Nephron progenitor cell (in vitro differentiated cells): ENCODE data around the gene SIGLEC8.

ENCODE experiments used
- DNase-seq: peaks from one replicate; pipeline ENCODE4 v3.0.0; 2021
- H3K27ac Mint-ChIP-seq: 2 replicates; pipeline ENCODE4 v1.8.0; 2021; ENCODE audit warnings: mild to moderate bottlenecking, moderate library complexity, mixed read lengths
- H3K27me3 Mint-ChIP-seq: 2 replicates; pipeline ENCODE4 v1.8.0; 2021; ENCODE audit warnings: mild to moderate bottlenecking, low read depth, mixed read lengths; ENCODE audit not compliant: poor library complexity
- H3K36me3 Mint-ChIP-seq: 2 replicates; pipeline ENCODE4 v1.8.0; 2021; ENCODE audit warnings: low read depth, mixed read lengths
- H3K4me1 Mint-ChIP-seq: 2 replicates; pipeline ENCODE4 v1.8.0; 2021; ENCODE audit warnings: mixed read lengths
- H3K4me3 Mint-ChIP-seq: 2 replicates; pipeline ENCODE4 v1.8.0; 2021; ENCODE audit warnings: mild to moderate bottlenecking, moderate library complexity, mixed read lengths
- H3K9me3 Mint-ChIP-seq: 2 replicates; pipeline ENCODE4 v1.8.0; 2021; ENCODE audit warnings: mild to moderate bottlenecking, moderate library complexity, mixed read lengths
- CTCF ChIP-seq: fragments of 200-600 bp; sonication (generic); IDR thresholded peaks from 2 replicates; pipeline ENCODE4 v1.5.0; 2021; ENCODE audit warnings: antibody characterized with exemption

Gene SIGLEC8

GRCh38 chr19:51471527-51471926 lies 13.3 kb upstream of the SIGLEC8 start:
- TF ChIP-seq CTCF, result no peak
- Mint-ChIP-seq H3K27me3 (peaks cover 8% of the 10 kb centered on the region), H3K9me3 (peaks cover 22% of the 10 kb centered on the region), H3K27ac (no peak overlapping the region), H3K4me1 (no peaks in the 10 kb centered on the region), H3K4me3 (no peak overlapping the region), H3K36me3 (no peaks in the 10 kb centered on the region)
- no peak for DNase-seq

GRCh38 chr19:51470966-51471365 lies 12.7 kb upstream of the SIGLEC8 start:
- Mint-ChIP-seq H3K27me3 (peaks cover 14% of the 10 kb centered on the region), H3K4me3 (no peak overlapping the region), H3K27ac (no peak overlapping the region), H3K36me3 (no peaks in the 10 kb centered on the region), H3K9me3 (peaks cover 17% of the 10 kb centered on the region), H3K4me1 (no peaks in the 10 kb centered on the region)
- TF ChIP-seq CTCF, result no peak
- DNase-seq, result no peak

GRCh38 chr19:51469629-51470028 lies 11.4 kb upstream of the SIGLEC8 start:
- Mint-ChIP-seq H3K4me3 (no peak overlapping the region), H3K4me1 (no peaks in the 10 kb centered on the region), H3K27ac (no peak overlapping the region), H3K9me3 (peaks cover 15% of the 10 kb centered on the region), H3K36me3 (no peaks in the 10 kb centered on the region), H3K27me3 (peaks cover 21% of the 10 kb centered on the region)
- no peak for TF ChIP-seq CTCF
- DNase-seq, result no peak

GRCh38 chr19:51469162-51469561 lies 10.9 kb upstream of the SIGLEC8 start:
- H3K36me3 Mint-ChIP-seq, result no peaks in the 10 kb centered on the region
- peaks cover 18% of the 10 kb centered on the region for H3K9me3 Mint-ChIP-seq
- no peak for TF ChIP-seq CTCF

GRCh38 chr19:51468545-51468920 lies 10.3 kb upstream of the SIGLEC8 start:
- H3K36me3 Mint-ChIP-seq, result no peaks in the 10 kb centered on the region
- H3K9me3 Mint-ChIP-seq, result peaks cover 21% of the 10 kb centered on the region
- peaks cover 28% of the 10 kb centered on the region for H3K27me3 Mint-ChIP-seq
- no peak for DNase-seq
- no peak overlapping the region for H3K27ac Mint-ChIP-seq
- TF ChIP-seq CTCF, result no peak
- no peak overlapping the region for H3K4me3 Mint-ChIP-seq
- H3K4me1 Mint-ChIP-seq, result no peaks in the 10 kb centered on the region

More at GRCh38 chr19:51469162-51469561, 10.9 kb upstream of the SIGLEC8 start:
- H3K27ac Mint-ChIP-seq, result no peak overlapping the region
- H3K4me3 Mint-ChIP-seq, result no peak overlapping the region
- DNase-seq, result no peak
- H3K27me3 Mint-ChIP-seq, result peaks cover 25% of the 10 kb centered on the region
- no peaks in the 10 kb centered on the region for H3K4me1 Mint-ChIP-seq

- Mint-ChIP-seq H3K4me1 (no peaks in the 10 kb centered on the region), H3K4me3 (no peak overlapping the region), H3K27me3 (peaks cover 33% of the 10 kb centered on the region), H3K27ac (no peak overlapping the region), H3K36me3 (no peaks in the 10 kb centered on the region), H3K9me3 (peaks cover 26% of the 10 kb centered on the region)
- DNase-seq, result no peak
- no peak for TF ChIP-seq CTCF
These were observed 9.8 kb upstream of the SIGLEC8 start for GRCh38 chr19:51467864-51468544.
